CD4-positive, alpha-beta T cell (primary cell): ENCODE data around the gene UHRF1. TPM values are rescaled to one million over a fixed set of nuclear protein-coding genes. Genes with fewer than 3 reads are reported as not detected.

Source experiments
- ATAC-seq: fragments of 200-7000 bp; cut with Tn5 transposase; one replicate; pipeline ENCODE4 v1.10.0; 2022; ENCODE audit warnings: mild to moderate bottlenecking; ENCODE audit not compliant: poor library complexity
- CTCF ChIA-PET: fragments of 350-600 bp; sonication (Branson Sonifier 250); formaldehyde crosslinking; loops from one replicate; lab custom pipeline; 2021; ENCODE audit warnings: antibody characterized with exemption, inconsistent platforms; lab: Charles Lee
- POLR2A ChIA-PET: fragments of 350-600 bp; sonication (Branson Sonifier 250); formaldehyde crosslinking; loops from one replicate; lab custom pipeline; 2021; ENCODE audit warnings: antibody characterized with exemption, inconsistent platforms; lab: Charles Lee
- DNase-seq, 14 experiments: peaks; one replicate each; pipeline ENCODE4 v3.0.0-alpha.2; 2013 to 2020; ENCODE audit warnings: mixed read lengths in 2 of 14
- H3K27ac ChIP-seq, 2 donors: one replicate each; pipeline versions ENCODE4 v1.5.1 to v1.7.0; 2013; ENCODE audit warnings: low read length in 2 of 2, low read depth in 1 of 2, mild to moderate bottlenecking in 1 of 2
- H3K27me3 ChIP-seq, 2 experiments: 1 replicate in 1 of 2; 2 replicates in 1 of 2; pipeline versions ENCODE4 v1.6.1 to v1.7.0; 2013; ENCODE audit warnings: low read length in 2 of 2, control low read depth in 1 of 2, mild to moderate bottlenecking in 1 of 2, moderate library complexity in 1 of 2; ENCODE audit not compliant: insufficient read depth in 2 of 2, control insufficient read depth in 1 of 2
- H3K36me3 ChIP-seq: one replicate; pipeline ENCODE4 v1.6.1; 2013; ENCODE audit warnings: low read length, control low read depth; ENCODE audit not compliant: insufficient read depth
- H3K4me1 ChIP-seq: one replicate; pipeline ENCODE4 v1.6.1; 2013; ENCODE audit warnings: low read length, control low read depth; ENCODE audit not compliant: insufficient read depth
- H3K4me3 ChIP-seq: one replicate; pipeline ENCODE4 v1.5.1; 2013; ENCODE audit warnings: mild to moderate bottlenecking, low read length, moderate library complexity
- H3K9me3 ChIP-seq, 2 experiments: 1 replicate in 1 of 2; 2 replicates in 1 of 2; pipeline versions ENCODE4 v1.6.1 to v1.7.0; 2013; ENCODE audit warnings: low read length in 2 of 2, mild to moderate bottlenecking in 2 of 2, control low read depth in 1 of 2, moderate library complexity in 1 of 2; ENCODE audit not compliant: control insufficient read depth in 1 of 2, insufficient read depth in 1 of 2
- H3K27ac Mint-ChIP-seq: one replicate; pipeline ENCODE4 v1.8.0; 2020; ENCODE audit warnings: mixed read lengths
- H3K27me3 Mint-ChIP-seq: one replicate; pipeline ENCODE4 v1.8.0; 2021; ENCODE audit warnings: mixed read lengths
- H3K36me3 Mint-ChIP-seq: one replicate; pipeline ENCODE4 v1.8.0; 2021; ENCODE audit warnings: low read depth, mixed read lengths
- H3K4me1 Mint-ChIP-seq: one replicate; pipeline ENCODE4 v1.8.0; 2021; ENCODE audit warnings: low read depth, mixed read lengths
- H3K4me3 Mint-ChIP-seq: one replicate; pipeline ENCODE4 v1.8.0; 2020; ENCODE audit warnings: mild to moderate bottlenecking, mixed read lengths
- H3K9me3 Mint-ChIP-seq: one replicate; pipeline ENCODE4 v1.8.0; 2020; ENCODE audit warnings: mixed read lengths
- CTCF ChIP-seq: fragments of 200-600 bp; IDR thresholded peaks from one replicate; pipeline ENCODE4 v1.8.0; 2022; ENCODE audit warnings: antibody characterized with exemption, mild to moderate bottlenecking
- intact Hi-C, 2 experiments: fragments of 100-400 bp; cut with DNase I in 1 of 2; cut with micrococcal nuclease in 1 of 2; formaldehyde crosslinking; loops; one replicate each; pipeline versions ENCODE4 v1.15.1 to v1.9.0; 2023 to 2025; cut with DNase I, micrococcal nuclease
- total RNA-seq, 174 experiments: library from RNA in 2 of 174; stranded (reverse) in 2 of 174; gene quantifications; one replicate each; pipeline ENCODE4 v1.2.3 and lab custom pipeline; 2021 to 2026

UHRF1 gene
- total RNA-seq, 2 experiments from 2014 or later: 0.16 to 0.20 TPM

- CTCF ChIA-PET: no interaction called here
- Histone ChIP-seq H3K27ac (no peak overlapping the region), H3K9me3 (peaks cover 0 to 12% of the 10 kb centered on the region in 2 experiments), H3K36me3 (peaks cover 9% of the 10 kb centered on the region), H3K4me1 (no peaks in the 10 kb centered on the region), H3K4me3 (no peak overlapping the region), H3K27me3 (no peaks in the 10 kb centered on the region)
- H3K9me3 Mint-ChIP-seq: peaks cover 2% of the 10 kb centered on the region
- no peak overlapping the region for H3K27ac Mint-ChIP-seq
- no peak overlapping the region for H3K4me3 Mint-ChIP-seq
- peaks cover 67% of the 10 kb centered on the region for H3K36me3 Mint-ChIP-seq
- ATAC-seq (no peak), DNase-seq (no peak)
- intact Hi-C loops: no loop called here
- POLR2A ChIA-PET: interaction anchor here (0.6 kb wide), 1 partner anchor 129 kb away, joined by 3 read pairs; no protein-coding TSS in a partner anchor
- no peaks in the 10 kb centered on the region for H3K4me1 Mint-ChIP-seq
- no peaks in the 10 kb centered on the region for H3K27me3 Mint-ChIP-seq
- no peak for TF ChIP-seq CTCF
Observed at GRCh38 chr19:4993683-4994082, 84.4 kb downstream of the UHRF1 start.

- H3K4me1 ChIP-seq: peaks cover 4% of the 10 kb centered on the region
- intact Hi-C loops: no loop called here
- no peak for TF ChIP-seq CTCF
- Mint-ChIP-seq H3K27me3 (no peaks in the 10 kb centered on the region), H3K27ac (no peak overlapping the region), H3K36me3 (peaks cover 61% of the 10 kb centered on the region), H3K9me3 (peaks cover 2% of the 10 kb centered on the region), H3K4me1 (peaks cover 10% of the 10 kb centered on the region), H3K4me3 (no peak overlapping the region)
- ChIA-PET CTCF (interaction anchor here (0.6 kb wide), 1 partner anchor 22 kb away, joined by 3 read pairs; no protein-coding TSS in a partner anchor), POLR2A (no interaction called here)
- peaks cover 0 to under 1% of the 10 kb centered on the region in 2 experiments for H3K9me3 ChIP-seq
- no peak overlapping the region for H3K4me3 ChIP-seq
- DNase-seq: no peak
- H3K36me3 ChIP-seq: peaks cover 9% of the 10 kb centered on the region
- ATAC-seq: no peak
- no peak overlapping the region for H3K27ac ChIP-seq
- no peaks in the 10 kb centered on the region for H3K27me3 ChIP-seq
Observed at GRCh38 chr19:4996701-4997100, 87.4 kb downstream of the UHRF1 start.

GRCh38 chr19:4997297-4997696, 88.0 kb downstream of the UHRF1 start:
- peaks cover 4% of the 10 kb centered on the region for H3K4me1 ChIP-seq
- DNase-seq (no peak), ATAC-seq (no peak)
- TF ChIP-seq CTCF: no peak
- no peaks in the 10 kb centered on the region for H3K27me3 ChIP-seq
- H3K9me3 Mint-ChIP-seq: peaks cover 2% of the 10 kb centered on the region
- peaks cover 9% of the 10 kb centered on the region for H3K36me3 ChIP-seq
- no peak overlapping the region for H3K4me3 Mint-ChIP-seq
- intact Hi-C loops: no loop called here
- POLR2A ChIA-PET: no interaction called here
- H3K4me1 Mint-ChIP-seq: peaks cover 10% of the 10 kb centered on the region
- H3K36me3 Mint-ChIP-seq: peaks cover 55% of the 10 kb centered on the region
- H3K27me3 Mint-ChIP-seq: no peaks in the 10 kb centered on the region
- H3K27ac Mint-ChIP-seq: no peak overlapping the region
- no peak overlapping the region for H3K4me3 ChIP-seq
- H3K9me3 ChIP-seq: no peaks in the 10 kb centered on the region
- no peak overlapping the region for H3K27ac ChIP-seq
- CTCF ChIA-PET: no interaction called here
